ENCODE results near the gene RHOC. TPM values are rescaled to one million over a fixed set of nuclear protein-coding genes. Genes with fewer than 3 reads are reported as not detected.

Gene RHOC
- total RNA-seq, 1 experiment from 2014 or later, result 154 TPM

GRCh38 chr1:112704934-112705627 is 1.8 kb downstream of the RHOC start:
- TF ChIP-seq TCF7L2 (IDR thresholded peaks at IDR 0.05; ENCODE audit: borderline replicate concordance, extremely low read depth, insufficient read depth, insufficient read length) (peak; percentile 14), CBX3 (IDR thresholded peaks at IDR 0.05; ENCODE audit: low read depth) (no peak), MAX (IDR thresholded peaks at IDR 0.05) (no peak), CEBPB (IDR thresholded peaks at IDR 0.05; ENCODE audit: low read depth) (no peak), ATF3 (IDR thresholded peaks at IDR 0.05) (no peak), JUND (IDR thresholded peaks at IDR 0.05) (no peak), POLR2A (IDR thresholded peaks at IDR 0.05; ENCODE audit: borderline replicate concordance, extremely low read depth, insufficient read depth, insufficient read length) (no peak), POLR2AphosphoS5 (IDR thresholded peaks at IDR 0.05; ENCODE audit: low read depth, low read length) (peak; percentile 78), REST (IDR thresholded peaks at IDR 0.05; ENCODE audit: low read depth) (no peak), SP1 (IDR thresholded peaks at IDR 0.05; ENCODE audit: low read depth) (no peak), ELF1 (IDR thresholded peaks at IDR 0.05; ENCODE audit: borderline replicate concordance, low read depth) (no peak), ZBTB33 (IDR thresholded peaks at IDR 0.05; ENCODE audit: extremely low read depth, insufficient replicate concordance, low read length) (no peak), YY1 (IDR thresholded peaks at IDR 0.05; ENCODE audit: extremely low read depth, insufficient replicate concordance, low read depth, low read length) (no peak), EGR1 (IDR thresholded peaks at IDR 0.05; ENCODE audit: low read depth) (no peak), SRF (IDR thresholded peaks at IDR 0.05; ENCODE audit: low read depth) (no peak)
- Histone ChIP-seq H3K4me3 (replicated peaks in 1 of 2; ENCODE audit: low read depth in 1 of 2, low read length in 2 of 2) (peak overlapping the region; percentile 87 to 90), H3K4me2 (ENCODE audit: low read length) (peak overlapping the region; percentile 93), H4K20me1 (ENCODE audit: insufficient read depth) (no peaks in the 10 kb centered on the region), H3K27ac (ENCODE audit: low read depth, low read length) (peak overlapping the region; percentile 77), H2AFZ (ENCODE audit: low read depth, low read length, poor library complexity, severe bottlenecking) (no peak overlapping the region), H3K9me2 (ENCODE audit: insufficient read depth) (no peaks in the 10 kb centered on the region), H3K4me1 (ENCODE audit: control insufficient read depth in 1 of 2, insufficient read depth in 2 of 2, low read length in 2 of 2) (peaks cover 40 to 64% of the 10 kb centered on the region in 2 experiments), H3K27me3 (ENCODE audit: insufficient read depth, low read length) (no peaks in the 10 kb centered on the region), H3K9me3 (ENCODE audit: control insufficient read depth in 1 of 2, insufficient read depth in 1 of 2, low read depth in 1 of 2, low read length in 2 of 2) (no peaks in the 10 kb centered on the region), H3K9ac (ENCODE audit: low read length) (peak overlapping the region; percentile 90), H3K79me2 (ENCODE audit: insufficient read depth, low read length) (peaks cover 39% of the 10 kb centered on the region), H3K36me3 (ENCODE audit: control insufficient read depth in 1 of 2, insufficient read depth in 2 of 2, low read length in 2 of 2) (peaks cover 2 to 14% of the 10 kb centered on the region in 2 experiments; a peak in 1 of 4 replicates)
- ChIA-PET RAD21 (ENCODE audit: low non-redundant PET in 1 of 2, low total read pairs in 2 of 2, uncharacterized antibody in 2 of 2, unreplicated experiment in 2 of 2) (no interaction called here), POLR2A (interaction anchor here (0.5 to 2.6 kb wide), 7 partner anchors 10 to 309 kb away, joined by 3 to 9 read pairs (median 4); partner anchors contain the start of genes CAPZA1, CTTNBP2NL, MOV10 and PPM1J), CTCF (interaction anchor here (0.9 to 1.8 kb wide), 5 partner anchors 11 to 368 kb away, joined by 3 to 13 read pairs (median 5); partner anchors contain the start of genes LRIG2, MOV10 and PPM1J)
- DNase-seq (ENCODE audit: low read depth, low spot score) (peak; percentile 80), ATAC-seq (peak; percentile 74)
- BruUV-seq (replicated peaks), result TSS peak; percentile 47
- intact Hi-C loops (cut with micrococcal nuclease), result loop anchor here (2.0 to 10.0 kb wide), 3 partner anchors 30 to 180 kb away; partner anchors contain the start of gene MOV10

All from HCT116 (cell line).